ENCODE data around the gene PIAS3.

DNA sequence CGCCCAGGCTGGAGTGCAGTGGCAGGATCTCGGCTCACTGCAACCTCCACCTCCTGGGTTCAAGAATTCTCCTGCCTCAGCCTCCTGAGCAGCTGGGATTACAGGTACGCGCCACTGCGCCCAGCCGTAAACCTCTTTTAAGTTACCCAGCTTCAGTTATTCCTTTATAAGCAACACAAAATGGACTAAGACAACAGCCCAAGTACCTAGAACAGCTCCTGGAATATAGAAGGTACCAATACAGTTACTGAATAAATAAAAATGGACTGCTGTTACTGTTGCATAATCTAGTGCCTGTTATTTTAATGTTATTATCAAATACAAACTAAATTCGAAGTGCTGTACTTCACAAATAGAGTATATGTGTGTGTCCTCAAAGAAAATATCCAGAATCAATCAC lies 52.0 kb downstream of the PIAS3 start:
- TF ChIP-seq CTCF (conservative IDR thresholded peaks at IDR 0.05 in 1 of 2, IDR thresholded peaks at IDR 0.05 in 1 of 2; ENCODE audit: low read depth in 1 of 2, low read length in 2 of 2) (no peak), EZH2 (IDR thresholded peaks at IDR 0.05; ENCODE audit: low read length, missing control alignments) (no peak)

Data from fibroblast of lung (primary cell).